Activated CD4-positive, CD25-positive, alpha-beta regulatory T cell treated with anti-CD3 and anti-CD28 coated beads, Interleukin-2, amount 50 U/mL, for 16 hours (primary cell): ENCODE results near the gene SERPINA4.
A peak's percentile ranks its signal among the peaks of the same experiment; 100 is the strongest.

Source experiments
- DNase-seq: peaks from one replicate; pipeline ENCODE4 v3.0.0-alpha.2; 2020; ENCODE audit warnings: low read depth, low spot score

The SERPINA4 gene

DNA sequence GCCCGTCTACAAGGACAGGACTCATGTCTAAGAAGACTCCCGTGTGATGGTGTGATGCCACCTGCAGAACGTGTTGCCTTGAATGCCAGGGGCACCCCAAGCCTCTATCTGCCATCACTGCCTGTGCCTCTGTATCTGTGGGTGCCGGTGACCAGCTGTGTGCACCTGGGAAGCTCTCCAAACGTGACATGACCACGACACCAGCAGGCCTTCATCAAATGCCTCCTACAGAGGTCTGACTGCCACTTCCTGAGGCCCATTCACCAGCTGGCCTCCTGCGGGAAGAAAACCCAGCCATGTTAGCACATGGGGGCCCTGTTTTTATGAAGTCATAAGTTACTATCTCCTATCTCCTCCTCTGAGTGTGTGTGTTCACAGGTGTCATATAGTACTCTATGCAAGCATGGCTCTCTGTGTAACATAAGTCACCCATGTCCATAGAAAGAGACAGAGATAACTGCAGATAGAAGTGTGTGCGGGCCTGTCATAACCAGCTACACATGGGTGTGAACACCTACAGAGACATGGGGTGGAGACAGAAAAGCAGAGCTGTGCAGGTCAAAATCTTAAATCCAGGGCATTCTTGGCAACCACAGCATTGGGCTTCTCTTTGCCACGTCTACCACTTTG lies 18.3 kb upstream of the SERPINA4 start:
- DNase-seq, result no peak

DNA sequence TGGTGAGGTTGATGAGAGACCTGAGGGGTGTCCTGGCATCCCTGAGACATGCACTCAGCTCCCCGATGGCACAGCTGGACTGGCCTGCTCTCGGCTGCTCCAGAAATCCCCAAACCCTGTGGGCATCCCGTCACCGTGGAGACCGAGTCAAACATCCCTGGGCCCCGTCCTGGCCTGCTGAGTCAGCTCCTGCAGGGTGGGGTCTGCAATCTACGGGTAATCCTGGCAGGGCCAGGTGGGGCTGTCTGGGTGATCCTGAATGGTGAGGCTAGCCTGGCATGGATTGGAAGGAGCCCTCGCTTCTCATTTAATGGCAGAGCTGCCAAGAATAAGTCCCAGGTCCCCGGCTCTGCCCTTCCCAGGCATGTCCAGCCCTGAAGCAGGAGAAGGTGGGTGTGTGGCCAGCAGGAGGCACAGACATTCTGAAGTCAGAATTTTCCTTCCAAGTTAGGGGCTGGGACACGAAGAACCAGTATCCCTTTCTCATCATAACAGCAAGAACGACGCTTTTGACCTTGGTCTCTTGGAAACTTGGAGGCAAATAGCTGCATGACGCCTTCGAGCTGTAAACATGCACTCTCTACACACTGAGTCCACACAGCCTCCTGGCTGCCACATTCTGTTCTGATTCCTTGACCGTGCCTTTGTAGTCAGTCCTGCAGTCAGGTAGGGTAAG lies 17.7 kb upstream of the SERPINA4 start:
- no peak for DNase-seq

DNA sequence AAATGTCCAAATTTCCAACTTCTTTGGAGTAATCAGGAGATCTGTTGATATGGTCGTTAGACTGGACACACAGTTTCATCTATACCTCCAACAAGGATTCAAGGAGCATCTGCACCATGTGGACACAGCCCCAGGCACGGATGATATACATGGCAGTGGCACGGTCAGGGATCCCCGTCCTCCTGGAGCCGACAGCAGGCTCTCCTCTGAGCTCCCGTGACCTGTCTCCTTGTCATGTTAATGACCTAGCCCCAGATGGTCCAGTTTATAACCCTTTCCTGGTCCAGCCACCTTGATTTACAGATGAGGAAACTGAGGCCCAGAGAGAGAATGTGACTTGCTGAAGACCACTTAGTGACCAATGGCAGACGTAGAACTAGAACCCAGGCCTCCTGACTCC lies 16.5 kb upstream of the SERPINA4 start:
- no peak for DNase-seq

DNA sequence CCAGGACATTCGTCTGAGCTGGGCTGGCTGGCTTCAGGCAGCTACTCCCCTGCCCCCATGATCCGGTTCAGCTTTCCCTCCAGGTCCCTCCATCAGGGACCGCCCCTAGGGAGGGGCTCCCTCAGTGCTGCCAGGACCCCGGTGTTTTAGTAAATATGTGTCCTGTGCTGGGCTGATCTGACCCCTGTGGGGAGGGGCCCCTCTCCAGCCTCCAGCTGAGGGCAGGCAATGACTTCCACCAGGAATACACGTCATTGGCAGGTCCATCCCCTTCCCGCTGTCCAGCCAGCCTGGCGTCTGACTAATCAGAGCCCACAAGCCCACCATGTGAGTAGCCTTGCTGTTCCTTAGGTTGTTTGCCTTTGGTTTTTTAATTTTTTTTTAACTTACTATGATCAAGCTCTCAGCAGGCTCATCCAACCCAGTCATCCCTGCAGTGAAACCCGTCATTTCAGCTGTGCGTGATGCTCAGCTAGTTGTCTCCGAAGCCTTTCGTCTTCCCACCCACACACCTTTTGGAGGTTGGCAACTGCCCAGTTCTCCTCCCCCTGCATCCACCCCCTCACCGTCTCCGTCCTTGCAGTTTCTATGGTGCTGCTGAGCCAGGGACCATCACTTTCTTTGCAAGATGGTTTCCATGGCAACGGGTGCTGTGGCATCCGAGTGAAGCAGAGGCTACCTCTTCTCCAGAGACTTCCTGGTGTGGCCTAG lies 16.0 kb upstream of the SERPINA4 start:
- DNase-seq, result no peak

DNA sequence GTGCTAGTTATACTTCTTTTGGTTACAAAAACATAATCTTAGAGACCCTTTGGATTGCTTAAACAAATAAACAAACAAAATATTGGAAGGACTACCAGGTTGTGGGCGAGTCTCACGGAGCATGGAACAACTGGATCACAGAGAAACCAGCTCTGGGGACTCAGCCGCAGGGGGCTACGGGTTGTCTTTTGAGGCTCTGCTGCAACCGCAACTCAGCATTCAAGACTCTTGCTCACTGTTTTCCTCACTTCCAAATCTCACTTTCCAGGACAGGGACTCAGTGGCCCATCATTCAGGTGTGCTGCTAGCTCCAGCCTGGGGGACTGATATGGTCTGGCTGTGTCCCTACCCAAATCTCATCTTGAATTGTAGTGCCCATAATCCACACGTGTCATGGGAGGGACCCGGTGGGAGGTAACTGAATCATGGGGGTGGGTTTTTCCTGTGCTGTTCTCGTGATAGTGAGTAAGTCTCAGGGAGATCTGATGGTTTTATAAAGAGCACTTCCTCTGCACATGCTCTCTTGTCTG lies 14.0 kb upstream of the SERPINA4 start:
- DNase-seq, result no peak

DNA sequence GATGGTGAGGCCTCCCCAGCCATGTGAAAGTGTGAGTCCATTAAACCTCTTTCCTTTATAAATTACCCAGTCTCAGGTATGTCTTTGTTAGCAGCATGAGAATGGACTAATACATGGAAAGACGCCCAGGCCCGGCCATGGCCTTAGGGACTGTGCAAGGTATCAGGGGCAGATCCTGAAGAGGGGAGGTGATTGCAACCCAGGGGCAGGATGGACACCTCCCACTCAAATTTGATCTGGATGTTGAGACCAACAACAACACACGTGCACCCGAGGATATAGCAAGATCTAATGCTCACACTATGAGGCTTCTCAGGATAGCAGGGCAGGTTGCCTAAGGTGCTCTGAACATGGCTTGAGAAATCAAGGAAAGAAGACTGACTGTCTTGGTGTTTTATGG lies 13.5 kb upstream of the SERPINA4 start:
- DNase-seq, result no peak

DNA sequence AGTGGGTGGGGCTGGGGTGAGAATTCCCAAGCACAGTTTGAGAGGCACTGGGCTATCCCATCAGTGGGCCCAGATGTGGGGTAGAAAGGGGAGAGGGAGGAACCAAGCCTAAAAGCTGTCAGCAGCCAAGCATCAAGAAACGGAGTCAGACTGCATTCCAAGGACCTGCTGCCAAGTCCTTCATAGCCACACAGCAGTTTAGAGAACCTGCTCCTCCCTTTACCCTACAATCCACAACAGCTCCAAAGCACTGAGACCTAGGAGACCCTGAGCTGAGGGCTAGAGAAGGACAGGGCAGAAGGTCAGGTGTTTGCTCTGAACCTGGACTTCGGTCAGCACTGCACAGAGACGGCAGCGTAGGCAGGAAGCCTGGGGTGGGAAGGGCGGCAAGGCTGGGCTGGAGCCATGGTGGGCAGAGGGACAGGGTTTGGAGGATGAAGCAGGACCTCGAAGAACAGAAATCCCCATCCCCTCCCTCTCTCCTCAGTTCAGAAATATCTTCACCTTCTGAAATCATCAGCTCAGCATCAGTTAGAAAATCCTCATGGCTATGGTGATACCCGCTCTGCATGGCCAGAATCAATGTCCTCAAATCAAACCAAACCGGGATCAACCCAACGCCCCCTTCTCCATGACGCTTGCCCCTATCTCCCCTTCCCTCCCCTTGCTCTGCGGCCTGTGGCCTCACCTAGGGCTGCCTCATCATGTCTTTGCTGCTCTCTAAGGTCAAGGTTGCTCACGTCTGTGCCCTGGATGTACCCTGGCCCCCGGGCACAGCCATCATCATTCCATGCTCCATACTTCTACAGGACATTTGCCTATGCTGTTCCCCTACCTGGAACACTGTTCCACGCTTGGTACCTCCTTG lies 12.9 kb upstream of the SERPINA4 start:
- DNase-seq, result no peak

DNA sequence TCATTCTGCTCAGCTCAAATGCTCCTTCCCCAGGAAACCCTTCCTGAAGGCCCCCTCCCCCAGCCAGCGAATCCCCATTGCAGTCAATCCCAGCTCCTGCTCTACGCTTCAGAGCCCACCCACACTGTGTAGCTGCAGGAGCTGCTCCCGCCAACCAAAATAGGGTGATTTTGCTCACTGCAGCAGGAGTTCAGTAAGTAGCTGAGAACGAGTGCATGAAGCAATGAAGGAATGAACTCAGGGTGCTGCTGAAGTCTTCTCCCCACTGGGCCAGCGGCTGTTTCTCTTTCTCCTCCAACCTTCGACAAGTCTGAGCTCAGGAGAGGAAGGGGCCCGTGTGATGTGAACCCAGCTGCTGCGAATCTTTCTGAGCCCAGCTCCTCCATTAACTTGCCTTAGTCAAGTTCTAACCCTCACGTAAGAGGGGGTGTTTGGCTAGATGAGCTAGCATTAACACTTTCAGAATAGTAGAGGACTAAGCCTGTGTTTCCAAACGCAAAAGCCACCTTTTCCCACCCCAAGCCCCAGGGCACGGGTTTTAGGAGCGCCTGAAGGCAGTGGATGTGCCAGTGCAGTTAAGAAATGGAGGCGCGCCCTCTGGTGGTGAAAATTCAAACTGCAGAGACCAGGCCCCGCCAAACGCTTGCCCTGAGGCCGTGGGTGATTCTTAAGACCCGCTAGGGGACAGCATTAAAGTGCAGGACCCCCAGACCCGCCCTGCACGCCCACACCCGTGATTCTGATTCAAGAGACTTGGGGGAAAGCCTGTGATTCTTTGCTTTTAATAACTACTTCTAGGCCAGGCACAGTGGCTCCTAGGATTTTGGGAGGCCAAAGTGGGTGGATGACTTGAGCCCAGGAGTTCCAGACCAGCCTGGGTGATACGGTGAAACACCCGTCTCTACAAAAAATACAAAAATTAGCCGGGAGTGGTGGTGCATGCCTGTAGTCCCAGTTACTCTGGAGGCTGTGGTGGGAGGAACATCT lies 11.9 kb upstream of the SERPINA4 start:
- DNase-seq, result peak; percentile 30

DNA sequence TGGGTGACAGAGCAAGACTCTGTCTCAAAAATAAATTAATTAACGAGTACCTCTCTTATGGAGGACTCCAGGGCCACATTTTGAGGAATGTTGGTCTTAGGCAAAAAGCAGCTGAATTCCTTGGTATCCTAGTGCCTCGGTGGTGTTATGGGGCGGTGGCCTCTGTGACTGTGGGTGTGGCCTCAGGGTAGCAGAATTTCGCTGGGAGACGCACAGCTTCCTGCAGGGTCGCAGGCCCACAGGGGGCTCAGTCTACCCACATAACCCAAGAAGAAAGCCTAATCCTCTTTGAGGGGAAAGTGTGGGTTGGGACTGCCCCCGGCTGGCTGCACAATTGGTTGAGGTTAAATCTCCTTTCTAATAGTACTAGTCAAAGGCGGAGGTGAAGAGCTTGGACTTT lies 11.2 kb upstream of the SERPINA4 start:
- DNase-seq, result no peak

DNA sequence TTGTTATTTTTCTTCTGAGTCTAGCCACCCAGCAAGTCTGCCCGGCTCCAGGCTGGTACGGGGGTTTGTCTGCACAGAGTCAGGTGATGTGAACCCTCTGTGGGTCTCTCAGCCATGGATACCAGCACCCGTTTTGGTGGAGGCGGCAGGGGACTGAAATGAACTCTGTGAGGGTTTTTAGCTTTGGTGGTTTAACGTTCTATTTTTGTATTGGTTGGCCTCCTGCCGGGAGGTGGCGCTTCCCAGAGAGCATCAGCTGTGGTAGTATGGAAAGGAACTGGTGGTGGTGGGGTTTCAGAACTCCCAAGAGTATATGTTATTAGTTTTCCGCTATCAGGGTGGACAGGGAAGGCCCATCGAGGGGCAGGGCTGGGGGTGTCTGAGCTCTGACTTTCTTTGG lies 5.3 kb upstream of the SERPINA4 start:
- DNase-seq, result no peak

DNA sequence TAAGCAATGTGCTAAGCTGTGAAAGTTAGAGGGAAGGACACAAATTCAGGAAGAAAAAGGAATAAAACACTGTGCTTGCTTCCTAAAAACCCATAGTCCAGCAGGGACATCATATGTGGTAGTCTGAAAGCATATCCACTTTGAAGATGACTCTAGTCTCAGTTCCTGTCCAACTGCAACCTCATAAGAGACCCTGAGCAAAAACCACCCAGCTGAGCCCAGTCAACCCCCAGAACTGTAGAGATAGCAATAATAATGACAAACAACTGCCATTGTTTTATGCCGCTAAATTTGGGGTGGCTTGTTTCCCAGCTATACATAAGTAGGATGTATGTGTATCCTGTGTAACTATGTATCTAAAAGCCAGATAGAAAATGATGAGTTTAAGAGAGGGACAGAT lies 3.9 kb upstream of the SERPINA4 start:
- no peak for DNase-seq

DNA sequence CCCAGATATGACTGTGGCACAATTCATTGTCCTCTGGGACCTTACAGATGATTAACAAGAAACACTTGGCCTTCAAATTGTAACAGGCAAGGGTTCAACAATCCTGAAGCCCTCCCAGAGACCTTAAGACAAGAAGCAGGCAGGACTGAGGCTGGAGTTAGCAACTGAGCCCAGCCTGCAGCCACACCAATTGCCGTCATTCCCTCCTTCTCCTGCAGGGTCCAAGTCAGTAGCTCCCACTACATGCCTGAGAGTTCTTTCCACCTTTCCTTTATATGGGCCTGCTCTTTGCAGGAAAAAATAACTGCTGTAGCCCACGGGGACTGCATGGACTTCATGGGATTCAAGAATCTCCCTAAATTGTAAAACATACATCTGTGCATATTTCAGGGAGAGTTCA lies 2.4 kb upstream of the SERPINA4 start:
- DNase-seq, result no peak

DNA sequence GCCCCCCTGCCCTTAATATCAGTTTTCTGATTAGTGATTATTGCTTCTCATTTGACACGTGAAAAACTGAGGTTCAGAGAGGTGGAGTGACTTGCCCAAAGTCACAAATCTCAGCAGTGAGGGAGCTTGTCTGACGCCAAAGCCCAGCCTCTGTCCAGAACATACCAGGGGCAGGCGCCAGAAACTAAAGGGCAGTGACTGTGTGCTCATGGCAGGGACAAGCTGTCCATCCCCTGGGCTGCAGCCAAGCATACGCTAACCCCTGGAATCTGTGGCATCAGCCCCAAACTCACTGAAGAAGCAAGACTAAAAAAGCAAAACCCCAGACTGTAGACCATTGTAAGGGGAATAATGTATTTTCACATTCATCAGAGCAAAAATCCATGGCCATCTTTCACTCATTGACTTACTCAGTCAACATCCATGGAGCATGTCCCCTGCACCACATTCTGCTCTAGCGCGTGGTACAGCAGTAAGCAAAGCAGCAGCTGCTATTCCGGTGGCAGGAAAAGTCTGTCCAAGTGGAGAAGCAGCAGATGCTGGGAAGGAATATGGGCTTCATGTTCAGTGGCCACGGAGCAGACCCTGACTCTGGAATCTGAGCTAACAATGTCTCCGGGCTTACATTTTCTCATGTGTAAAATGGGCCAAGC lies 1.5 kb upstream of the SERPINA4 start:
- no peak for DNase-seq

DNA sequence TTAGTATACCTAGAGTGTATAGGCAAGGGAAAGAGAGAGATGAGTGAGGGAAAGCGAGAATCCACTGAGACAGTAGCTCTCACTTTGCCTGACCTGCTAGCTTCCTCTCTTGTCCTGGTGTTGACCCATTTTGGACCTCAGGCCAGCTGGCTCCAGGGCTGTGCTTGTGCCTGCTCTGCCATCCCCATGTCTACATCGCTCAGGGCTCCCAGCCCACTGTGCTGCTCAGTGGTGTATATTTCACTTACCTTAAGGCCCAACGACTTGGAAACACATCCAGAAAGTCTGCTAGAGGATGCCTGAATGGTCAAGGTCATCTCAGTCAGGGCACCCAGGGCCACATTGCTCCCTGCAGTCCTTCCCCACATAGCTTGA lies 964 bp upstream of the SERPINA4 start:
- DNase-seq, result no peak

DNA sequence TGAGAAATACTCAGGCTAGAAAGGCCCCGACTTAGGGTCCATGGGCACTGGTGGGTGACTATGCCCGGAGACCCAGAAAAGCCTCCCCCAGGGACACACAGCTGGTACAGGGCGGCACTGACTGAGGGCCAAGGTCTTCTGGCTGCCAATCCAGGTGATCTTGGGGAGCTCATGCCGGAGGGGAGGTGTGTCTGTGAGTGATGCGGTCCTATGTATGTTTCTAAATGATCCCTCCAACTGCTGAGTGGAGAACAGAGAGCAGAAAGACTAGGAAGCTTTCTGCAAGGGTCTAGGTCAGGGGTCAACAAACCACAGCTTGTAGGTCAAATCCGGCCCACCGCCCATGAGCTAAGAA lies 391 bp downstream of the SERPINA4 start:
- no peak for DNase-seq

DNA sequence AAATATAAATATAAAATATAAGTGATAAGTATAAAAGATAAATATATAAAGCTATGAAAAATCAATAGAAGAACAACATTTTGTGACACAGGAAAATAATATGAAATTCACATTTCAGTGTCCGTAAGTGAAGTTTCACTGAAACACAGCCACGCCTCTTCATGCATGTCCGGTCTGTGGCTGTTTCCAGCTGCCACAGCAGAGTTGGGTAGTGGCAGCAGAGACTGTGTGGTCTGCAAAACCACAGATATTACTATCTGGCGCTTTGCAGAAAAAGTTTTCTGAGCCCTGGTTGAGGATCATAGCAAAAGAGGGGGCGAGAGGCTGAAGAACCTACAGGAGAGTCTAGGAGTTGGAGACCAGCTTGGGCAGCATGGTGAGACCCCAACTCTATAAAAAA lies 780 bp downstream of the SERPINA4 start:
- DNase-seq, result no peak

DNA sequence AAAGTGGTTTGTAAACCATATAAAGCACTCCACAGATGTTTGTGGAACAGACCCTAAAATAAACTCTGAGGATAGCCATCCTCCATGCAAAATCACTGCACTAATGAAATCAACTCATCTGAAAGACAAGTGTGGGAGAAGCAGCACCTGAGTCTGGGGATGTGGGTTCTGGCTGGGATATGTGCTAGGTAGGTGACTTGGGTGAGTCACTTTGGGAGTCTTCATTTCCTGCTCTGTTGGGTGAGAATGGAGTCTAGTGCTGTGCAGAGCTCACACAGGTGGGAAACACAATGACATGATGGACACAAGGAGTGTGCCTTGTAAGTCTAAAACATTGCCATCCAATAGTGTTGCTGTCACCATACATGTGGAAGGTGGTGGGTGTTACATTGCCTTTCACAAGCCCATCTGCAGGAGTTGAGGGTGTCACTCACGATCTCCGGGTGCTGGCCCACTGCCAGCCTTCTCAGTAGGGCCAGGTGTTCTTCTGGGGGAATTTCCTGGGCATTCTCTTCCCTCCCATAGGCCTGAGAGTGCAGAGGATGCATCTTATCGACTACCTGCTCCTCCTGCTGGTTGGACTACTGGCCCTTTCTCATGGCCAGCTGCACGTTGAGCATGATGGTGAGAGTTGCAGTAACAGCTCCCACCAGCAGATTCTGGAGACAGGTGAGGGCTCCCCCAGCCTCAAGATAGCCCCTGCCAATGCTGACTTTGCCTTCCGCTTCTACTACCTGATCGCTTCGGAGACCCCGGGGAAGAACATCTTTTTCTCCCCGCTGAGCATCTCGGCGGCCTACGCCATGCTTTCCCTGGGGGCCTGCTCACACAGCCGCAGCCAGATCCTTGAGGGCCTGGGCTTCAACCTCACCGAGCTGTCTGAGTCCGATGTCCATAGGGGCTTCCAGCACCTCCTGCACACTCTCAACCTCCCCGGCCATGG lies 2.0 kb downstream of the SERPINA4 start:
- DNase-seq, result no peak

DNA sequence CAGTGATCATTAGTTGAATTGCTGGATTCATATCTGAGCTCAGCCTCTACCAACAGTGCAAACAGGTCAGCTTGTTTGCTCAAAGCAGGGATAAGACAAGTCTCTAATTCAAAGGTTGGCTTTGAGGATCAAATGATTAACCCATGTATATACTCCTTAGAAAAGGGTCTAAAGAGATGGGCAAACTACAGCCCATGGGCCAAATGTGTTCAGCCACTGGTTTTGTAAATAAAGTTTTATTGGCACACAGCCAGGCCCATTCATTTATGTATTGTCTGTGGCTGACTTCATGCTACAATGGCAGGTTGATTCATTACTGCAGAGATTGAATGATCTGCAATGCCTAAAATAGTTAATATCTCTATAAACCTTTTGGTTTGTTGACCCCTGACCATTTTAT lies 3.1 kb downstream of the SERPINA4 start:
- no peak for DNase-seq

DNA sequence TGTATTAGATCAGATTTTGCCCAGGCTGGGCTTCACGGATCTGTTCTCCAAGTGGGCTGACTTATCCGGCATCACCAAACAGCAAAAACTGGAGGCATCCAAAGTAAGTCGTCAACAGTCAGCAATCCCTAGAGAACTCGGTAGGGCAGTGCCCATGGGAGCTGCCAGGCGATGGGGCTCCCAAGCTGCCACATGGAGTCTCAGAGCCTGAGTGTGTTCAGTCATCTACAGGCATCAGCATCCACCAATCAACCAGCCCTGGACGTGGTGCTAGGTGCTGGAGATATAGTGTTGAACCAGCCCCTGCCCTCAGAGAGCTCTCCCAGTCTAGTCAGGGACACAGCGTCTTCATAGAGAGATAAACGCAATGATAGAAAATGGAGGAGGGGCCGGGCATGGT lies 6.9 kb downstream of the SERPINA4 start:
- DNase-seq, result no peak
